ENCODE data around the gene RNF31. TPM values are rescaled to one million over a fixed set of nuclear protein-coding genes. Genes with fewer than 3 reads are reported as not detected.

Gene RNF31
- total RNA-seq, 1 donor from 2014 or later = 95.6 TPM

GRCh38 chr14:24150061-24150460 is 2.8 kb downstream of the RNF31 start:
- no peaks in the 10 kb centered on the region for H3K27me3 Mint-ChIP-seq
- no peak for DNase-seq
- H3K4me1 Mint-ChIP-seq = peaks cover 38% of the 10 kb centered on the region
- intact Hi-C loops (cut with micrococcal nuclease) = no loop called here
- no peak overlapping the region for H3K4me3 Mint-ChIP-seq
- no peaks in the 10 kb centered on the region for H3K9me3 Mint-ChIP-seq
- no peak overlapping the region for H3K27ac Mint-ChIP-seq
- H3K36me3 Mint-ChIP-seq (ENCODE audit: low read depth) = peaks cover 59% of the 10 kb centered on the region

DNA sequence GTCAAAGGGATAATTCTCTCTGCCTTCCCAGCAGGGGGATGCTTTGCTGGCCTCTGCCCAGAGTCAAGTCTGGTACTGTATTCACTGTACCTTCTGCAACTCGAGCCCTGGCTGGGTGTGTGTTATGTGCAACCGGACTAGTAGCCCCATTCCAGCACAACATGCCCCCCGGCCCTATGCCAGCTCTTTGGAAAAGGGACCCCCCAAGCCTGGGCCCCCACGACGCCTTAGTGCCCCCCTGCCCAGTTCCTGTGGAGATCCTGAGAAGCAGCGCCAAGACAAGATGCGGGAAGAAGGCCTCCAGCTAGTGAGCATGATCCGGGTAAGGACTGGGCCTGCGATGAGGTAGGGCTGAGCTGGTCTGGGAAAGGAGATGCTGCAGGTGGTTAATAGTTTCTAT is 3.3 kb downstream of the RNF31 start:
- intact Hi-C loops (cut with micrococcal nuclease) = no loop called here
- no peak for DNase-seq
- H3K4me3 Mint-ChIP-seq = no peak overlapping the region
- no peaks in the 10 kb centered on the region for H3K27me3 Mint-ChIP-seq
- peaks cover 34% of the 10 kb centered on the region for H3K4me1 Mint-ChIP-seq
- H3K27ac Mint-ChIP-seq = peak overlapping the region; percentile 31
- H3K36me3 Mint-ChIP-seq (ENCODE audit: low read depth) = peaks cover 57% of the 10 kb centered on the region
- no peaks in the 10 kb centered on the region for H3K9me3 Mint-ChIP-seq

DNA sequence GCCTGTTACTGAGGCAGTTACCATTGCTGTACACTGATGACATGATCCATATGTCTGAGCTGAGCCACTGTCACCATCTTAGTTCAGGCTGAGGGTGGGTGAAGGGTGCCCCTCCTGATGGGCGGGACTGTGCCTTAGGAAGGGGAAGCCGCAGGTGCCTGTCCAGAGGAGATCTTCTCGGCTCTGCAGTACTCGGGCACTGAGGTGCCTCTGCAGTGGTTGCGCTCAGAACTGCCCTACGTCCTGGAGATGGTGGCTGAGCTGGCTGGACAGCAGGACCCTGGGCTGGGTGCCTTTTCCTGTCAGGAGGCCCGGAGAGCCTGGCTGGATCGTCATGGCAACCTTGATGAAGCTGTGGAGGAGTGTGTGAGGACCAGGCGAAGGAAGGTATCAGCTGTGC is 3.7 kb downstream of the RNF31 start:
- Mint-ChIP-seq H3K4me3 (no peak overlapping the region), H3K27me3 (no peaks in the 10 kb centered on the region), H3K36me3 (ENCODE audit: low read depth) (peaks cover 57% of the 10 kb centered on the region), H3K4me1 (peaks cover 33% of the 10 kb centered on the region), H3K27ac (no peak overlapping the region), H3K9me3 (no peaks in the 10 kb centered on the region)
- DNase-seq = no peak
- intact Hi-C loops (cut with micrococcal nuclease) = no loop called here

DNA sequence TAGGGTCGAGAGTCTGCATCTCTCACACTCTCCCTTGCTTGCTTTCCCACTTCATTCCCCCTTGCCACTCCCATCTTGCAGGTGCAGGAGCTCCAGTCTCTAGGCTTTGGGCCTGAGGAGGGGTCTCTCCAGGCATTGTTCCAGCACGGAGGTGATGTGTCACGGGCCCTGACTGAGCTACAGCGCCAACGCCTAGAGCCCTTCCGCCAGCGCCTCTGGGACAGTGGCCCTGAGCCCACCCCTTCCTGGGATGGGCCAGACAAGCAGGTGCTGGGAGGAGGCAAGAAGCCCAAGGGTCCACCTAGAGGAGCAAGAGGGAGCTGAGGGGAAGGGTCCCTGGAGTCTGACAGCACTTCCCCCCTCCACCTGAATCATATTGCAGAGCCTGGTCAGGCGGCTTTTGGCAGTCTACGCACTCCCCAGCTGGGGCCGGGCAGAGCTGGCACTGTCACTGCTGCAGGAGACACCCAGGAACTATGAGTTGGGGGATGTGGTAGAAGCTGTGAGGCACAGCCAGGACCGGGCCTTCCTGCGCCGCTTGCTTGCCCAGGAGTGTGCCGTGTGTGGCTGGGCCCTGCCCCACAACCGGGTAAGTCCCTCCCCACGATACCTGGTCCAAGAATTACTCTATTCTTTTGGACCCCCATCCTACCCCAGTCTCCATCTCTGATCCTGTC is 4.2 kb downstream of the RNF31 start:
- Mint-ChIP-seq H3K36me3 (ENCODE audit: low read depth) (peaks cover 56% of the 10 kb centered on the region), H3K9me3 (no peaks in the 10 kb centered on the region), H3K27me3 (no peaks in the 10 kb centered on the region), H3K4me1 (peaks cover 33% of the 10 kb centered on the region), H3K4me3 (no peak overlapping the region), H3K27ac (no peak overlapping the region)
- intact Hi-C loops (cut with micrococcal nuclease) = no loop called here
- DNase-seq = no peak

DNA sequence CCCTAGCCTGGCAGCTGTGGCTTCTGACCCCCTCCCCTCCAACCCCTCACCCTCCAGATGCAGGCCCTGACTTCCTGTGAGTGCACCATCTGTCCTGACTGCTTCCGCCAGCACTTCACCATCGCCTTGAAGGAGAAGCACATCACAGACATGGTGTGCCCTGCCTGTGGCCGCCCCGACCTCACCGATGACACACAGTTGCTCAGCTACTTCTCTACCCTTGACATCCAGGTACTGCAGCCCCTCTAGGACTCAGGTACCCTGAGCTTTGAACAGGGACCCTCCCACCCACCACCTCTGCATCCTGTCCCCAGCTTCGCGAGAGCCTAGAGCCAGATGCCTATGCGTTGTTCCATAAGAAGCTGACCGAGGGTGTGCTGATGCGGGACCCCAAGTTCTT is 7.8 kb downstream of the RNF31 start:
- intact Hi-C loops (cut with micrococcal nuclease) = no loop called here
- Mint-ChIP-seq H3K27ac (no peak overlapping the region), H3K4me1 (peaks cover 22% of the 10 kb centered on the region), H3K9me3 (no peaks in the 10 kb centered on the region), H3K36me3 (ENCODE audit: low read depth) (peaks cover 66% of the 10 kb centered on the region), H3K4me3 (no peak overlapping the region), H3K27me3 (no peaks in the 10 kb centered on the region)
- no peak for DNase-seq

DNA sequence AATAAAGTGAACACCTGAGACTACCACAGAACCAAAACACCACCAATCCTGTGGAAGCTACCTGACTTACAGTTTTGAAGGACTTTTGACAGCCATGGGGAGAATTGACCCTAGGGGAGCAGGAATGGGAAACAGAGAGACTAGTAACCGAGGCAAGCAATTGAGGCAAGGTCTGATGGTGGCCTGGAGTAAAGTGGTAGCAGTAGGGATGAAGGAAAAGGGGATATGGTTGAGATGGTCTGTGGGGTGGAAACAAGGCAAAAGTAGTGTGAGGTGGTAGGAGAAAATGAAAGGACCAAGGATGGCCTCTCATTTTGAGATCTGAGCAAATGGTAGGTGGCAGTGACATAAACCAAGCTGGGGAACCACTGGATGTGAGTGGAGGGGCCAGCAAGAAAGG is 9.5 kb downstream of the RNF31 start:
- H3K9me3 Mint-ChIP-seq = no peaks in the 10 kb centered on the region
- H3K4me3 Mint-ChIP-seq = no peak overlapping the region
- no peak for DNase-seq
- H3K4me1 Mint-ChIP-seq = peaks cover 27% of the 10 kb centered on the region
- peaks cover 2% of the 10 kb centered on the region for H3K27me3 Mint-ChIP-seq
- intact Hi-C loops (cut with micrococcal nuclease) = no loop called here
- peak overlapping the region; percentile 39 for H3K27ac Mint-ChIP-seq
- H3K36me3 Mint-ChIP-seq (ENCODE audit: low read depth) = peaks cover 71% of the 10 kb centered on the region

DNA sequence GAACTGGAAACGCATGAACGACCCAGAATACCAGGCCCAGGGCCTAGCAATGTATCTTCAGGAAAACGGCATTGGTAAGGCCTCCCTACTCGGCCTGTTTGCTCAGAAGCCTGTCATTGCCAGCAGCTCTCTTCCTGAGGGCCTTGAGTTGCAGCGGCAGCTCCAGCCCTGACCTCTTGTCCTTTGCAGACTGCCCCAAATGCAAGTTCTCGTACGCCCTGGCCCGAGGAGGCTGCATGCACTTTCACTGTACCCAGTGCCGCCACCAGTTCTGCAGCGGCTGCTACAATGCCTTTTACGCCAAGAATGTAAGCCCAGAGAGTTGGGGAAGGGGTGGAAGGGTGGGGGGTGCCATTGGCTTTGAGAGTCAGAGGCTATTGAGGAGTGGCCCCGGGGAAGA is 10.0 kb downstream of the RNF31 start:
- Mint-ChIP-seq H3K27me3 (peaks cover 2% of the 10 kb centered on the region), H3K4me1 (peaks cover 30% of the 10 kb centered on the region), H3K36me3 (ENCODE audit: low read depth) (peaks cover 72% of the 10 kb centered on the region), H3K4me3 (no peak overlapping the region), H3K27ac (no peak overlapping the region), H3K9me3 (no peaks in the 10 kb centered on the region)
- intact Hi-C loops (cut with micrococcal nuclease) = no loop called here
- DNase-seq = no peak

DNA sequence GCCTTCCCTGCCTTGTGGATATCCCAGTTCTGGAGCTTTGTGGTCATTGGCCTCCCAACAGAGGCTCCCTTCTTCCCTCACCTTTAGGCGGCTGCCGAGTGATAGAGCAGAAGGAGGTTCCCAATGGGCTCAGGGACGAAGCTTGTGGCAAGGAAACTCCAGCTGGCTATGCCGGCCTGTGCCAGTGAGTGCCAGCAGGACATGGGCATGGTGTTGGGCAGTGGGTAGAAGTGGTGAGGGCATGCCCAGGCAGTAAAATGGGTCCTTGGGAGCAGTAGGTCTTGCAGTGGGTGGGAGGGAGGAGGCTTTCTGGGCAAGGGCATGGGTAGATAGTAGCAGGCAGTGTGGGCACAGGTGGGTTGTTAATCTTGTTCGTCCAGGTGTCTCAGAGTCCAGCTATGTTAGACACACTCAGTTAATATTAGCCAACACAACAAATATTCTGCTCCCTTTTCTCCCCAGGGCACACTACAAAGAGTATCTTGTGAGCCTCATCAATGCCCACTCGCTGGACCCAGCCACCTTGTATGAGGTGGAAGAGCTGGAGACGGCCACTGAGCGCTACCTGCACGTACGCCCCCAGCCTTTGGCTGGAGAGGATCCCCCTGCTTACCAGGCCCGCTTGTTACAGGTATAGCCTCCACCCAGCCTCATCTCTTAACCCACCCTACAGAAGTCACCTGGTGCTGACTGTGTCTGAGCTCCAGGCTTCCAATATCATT is 12.6 kb downstream of the RNF31 start:
- Mint-ChIP-seq H3K36me3 (ENCODE audit: low read depth) (peaks cover 84% of the 10 kb centered on the region), H3K27me3 (peaks cover 2% of the 10 kb centered on the region), H3K9me3 (no peaks in the 10 kb centered on the region), H3K4me3 (peak overlapping the region; percentile 93), H3K27ac (peak overlapping the region; percentile 97), H3K4me1 (peaks cover 46% of the 10 kb centered on the region)
- no peak for DNase-seq
- intact Hi-C loops (cut with micrococcal nuclease) = loop anchor here (5.0 kb wide), 2 partner anchors 103 to 148 kb away; no protein-coding TSS in a partner anchor

DNA sequence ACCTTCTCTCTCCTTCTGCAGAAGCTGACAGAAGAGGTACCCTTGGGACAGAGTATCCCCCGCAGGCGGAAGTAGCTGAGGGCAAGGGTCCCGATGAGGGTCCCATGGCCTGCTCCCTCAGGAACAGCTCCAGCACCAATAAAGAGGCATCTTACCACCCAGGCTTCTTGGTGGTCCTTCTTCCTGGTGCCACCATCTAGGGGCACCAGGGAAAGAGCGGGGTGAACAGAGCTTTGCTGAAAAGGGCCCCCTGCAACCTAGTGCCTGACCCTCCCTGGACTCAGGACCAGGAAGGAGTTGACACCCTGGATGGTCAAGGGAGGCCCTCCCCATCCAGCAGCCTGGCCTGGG is 13.2 kb downstream of the RNF31 start:
- Mint-ChIP-seq H3K4me1 (peaks cover 49% of the 10 kb centered on the region), H3K27ac (peak overlapping the region; percentile 97), H3K36me3 (ENCODE audit: low read depth) (peaks cover 86% of the 10 kb centered on the region), H3K9me3 (no peaks in the 10 kb centered on the region), H3K4me3 (peak overlapping the region; percentile 93), H3K27me3 (peaks cover 2% of the 10 kb centered on the region)
- intact Hi-C loops (cut with micrococcal nuclease) = loop anchor here (5.0 kb wide), 2 partner anchors 103 to 148 kb away; no protein-coding TSS in a partner anchor
- DNase-seq = no peak

- DNase-seq = peak; percentile 100
- Mint-ChIP-seq H3K27me3 (peaks cover 2% of the 10 kb centered on the region), H3K9me3 (no peaks in the 10 kb centered on the region), H3K4me1 (peaks cover 51% of the 10 kb centered on the region), H3K36me3 (ENCODE audit: low read depth) (peaks cover 86% of the 10 kb centered on the region), H3K27ac (peak within 1 kb of the TSS; percentile 97), H3K4me3 (peak within 1 kb of the TSS; percentile 93)
- intact Hi-C loops (cut with micrococcal nuclease) = loop anchor here (1.0 to 5.0 kb wide), 9 partner anchors 14 to 149 kb away; partner anchors contain the start of genes CHMP4A, DCAF11, EMC9 and IPO4
These were observed 13.8 kb downstream of the RNF31 start, which contains the start of gene IRF9 for GRCh38 chr14:24160850-24161804. IRF9 (plus strand) TSS chr14:24161265; CDS start chr14:24162145, 880 bp downstream.

- Mint-ChIP-seq H3K27ac (peak overlapping the region; percentile 97), H3K27me3 (peaks cover 2% of the 10 kb centered on the region), H3K4me3 (peak overlapping the region; percentile 93), H3K9me3 (no peaks in the 10 kb centered on the region), H3K36me3 (ENCODE audit: low read depth) (peaks cover 89% of the 10 kb centered on the region), H3K4me1 (peaks cover 51% of the 10 kb centered on the region)
- intact Hi-C loops (cut with micrococcal nuclease) = loop anchor here (5.0 kb wide), 2 partner anchors 105 to 150 kb away; no protein-coding TSS in a partner anchor
- DNase-seq = peak; percentile 74
These were observed 14.8 kb downstream of the RNF31 start for GRCh38 chr14:24162093-24162492.

GRCh38 chr14:24164518-24164991 is 17.3 kb downstream of the RNF31 start:
- H3K9me3 Mint-ChIP-seq = no peaks in the 10 kb centered on the region
- H3K27ac Mint-ChIP-seq = peak overlapping the region; percentile 68
- H3K36me3 Mint-ChIP-seq (ENCODE audit: low read depth) = peaks cover 85% of the 10 kb centered on the region
- peak overlapping the region; percentile 49 for H3K4me3 Mint-ChIP-seq
- peaks cover 2% of the 10 kb centered on the region for H3K27me3 Mint-ChIP-seq
- intact Hi-C loops (cut with micrococcal nuclease) = loop anchor here (5.0 kb wide), 2 partner anchors 107 to 152 kb away; no protein-coding TSS in a partner anchor
- DNase-seq = no peak
- H3K4me1 Mint-ChIP-seq = peaks cover 61% of the 10 kb centered on the region

DNA sequence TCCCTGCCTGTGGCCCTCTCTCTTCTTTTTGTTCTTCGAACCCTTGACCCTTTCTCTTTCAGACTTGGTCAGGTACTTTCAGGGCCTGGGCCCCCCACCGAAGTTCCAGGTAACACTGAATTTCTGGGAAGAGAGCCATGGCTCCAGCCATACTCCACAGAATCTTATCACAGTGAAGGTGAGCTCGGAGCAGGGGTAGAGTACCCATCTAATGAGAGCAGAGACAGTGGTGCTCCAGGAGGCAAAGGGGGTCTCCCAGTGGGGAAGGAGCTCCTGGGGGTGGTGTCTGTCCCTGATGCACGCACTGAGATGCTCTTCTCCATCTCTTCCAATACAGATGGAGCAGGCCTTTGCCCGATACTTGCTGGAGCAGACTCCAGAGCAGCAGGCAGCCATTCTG is 18.5 kb downstream of the RNF31 start:
- intact Hi-C loops (cut with micrococcal nuclease) = no loop called here
- DNase-seq = no peak
- peaks cover 85% of the 10 kb centered on the region for H3K36me3 Mint-ChIP-seq (ENCODE audit: low read depth)
- no peak overlapping the region for H3K4me3 Mint-ChIP-seq
- no peaks in the 10 kb centered on the region for H3K9me3 Mint-ChIP-seq
- H3K27ac Mint-ChIP-seq = peak overlapping the region; percentile 53
- H3K27me3 Mint-ChIP-seq = peaks cover 2% of the 10 kb centered on the region
- peaks cover 54% of the 10 kb centered on the region for H3K4me1 Mint-ChIP-seq
